GM18498 (cell line): ENCODE data around the gene GPBP1L1.
"Not testable (repeated sequence)": the region's sequence is repeated elsewhere in the genome, so short reads cannot be mapped to it uniquely, and the experiment has no call there.

Source experiments
- ATAC-seq: cut with Tn5 transposase; IDR thresholded peaks from one replicate; pipeline ENCODE4 v1.9.1; 2021; ENCODE audit warnings: mild to moderate bottlenecking, moderate library complexity; ENCODE audit not compliant: unreplicated experiment

Gene GPBP1L1

DNA sequence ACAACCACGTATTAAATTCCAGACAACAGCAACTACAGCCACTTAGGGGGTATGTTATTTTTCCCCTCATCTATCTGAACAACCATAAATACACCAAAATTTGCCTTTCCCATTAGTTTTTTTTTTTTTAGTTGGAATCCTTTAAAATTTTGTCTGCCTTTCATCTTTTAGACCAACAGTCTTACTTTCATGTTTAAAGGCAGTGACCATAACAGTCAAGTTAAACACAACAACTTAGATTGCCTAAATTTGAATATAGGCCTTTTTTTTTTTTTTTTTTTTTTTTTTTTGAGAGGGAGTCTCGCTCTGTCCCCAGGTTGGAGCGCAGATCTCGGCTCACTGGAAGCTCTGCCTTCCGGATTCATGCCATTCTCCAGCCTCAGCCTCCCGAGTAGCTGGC lies 3.4 kb downstream of the GPBP1L1 start:
- ATAC-seq = no peak

DNA sequence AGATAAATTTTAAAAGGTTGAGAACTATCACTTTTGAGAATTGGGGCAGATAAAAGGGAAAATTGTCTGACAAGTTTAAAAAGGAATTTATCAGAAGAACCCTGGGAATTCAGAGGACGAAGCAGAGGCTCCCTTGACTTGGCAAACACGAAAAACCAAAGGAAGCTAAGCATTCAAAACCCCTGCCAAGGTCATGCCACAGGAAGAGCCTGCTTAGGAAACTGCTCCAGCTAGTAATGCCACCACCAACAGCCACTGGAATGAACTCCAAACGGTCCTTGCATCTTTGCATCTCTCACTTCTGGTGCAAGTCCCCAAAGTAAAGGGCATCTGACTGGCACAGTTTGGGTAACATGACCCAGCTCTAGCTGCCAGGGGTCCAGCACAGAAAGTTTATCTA lies 7.2 kb downstream of the GPBP1L1 start:
- ATAC-seq = no peak

DNA sequence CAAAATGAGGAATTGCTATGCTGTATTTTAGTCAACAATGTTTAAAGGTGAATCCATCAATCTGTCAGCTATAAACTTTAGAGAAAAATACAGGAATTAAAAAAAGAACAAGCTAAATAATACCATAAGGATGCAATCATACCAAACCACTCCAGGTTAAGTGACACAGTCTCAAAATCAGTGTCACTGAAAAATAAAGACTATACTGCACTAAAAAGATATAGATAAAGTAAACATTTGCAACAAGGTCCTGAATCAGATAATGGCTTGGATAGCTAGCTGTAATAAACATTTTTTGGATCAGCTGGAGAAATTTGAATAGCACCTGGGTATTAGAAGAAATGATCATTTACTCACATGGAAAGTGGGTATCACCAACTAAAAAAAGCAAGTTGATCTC lies 7.8 kb downstream of the GPBP1L1 start:
- ATAC-seq = no peak

DNA sequence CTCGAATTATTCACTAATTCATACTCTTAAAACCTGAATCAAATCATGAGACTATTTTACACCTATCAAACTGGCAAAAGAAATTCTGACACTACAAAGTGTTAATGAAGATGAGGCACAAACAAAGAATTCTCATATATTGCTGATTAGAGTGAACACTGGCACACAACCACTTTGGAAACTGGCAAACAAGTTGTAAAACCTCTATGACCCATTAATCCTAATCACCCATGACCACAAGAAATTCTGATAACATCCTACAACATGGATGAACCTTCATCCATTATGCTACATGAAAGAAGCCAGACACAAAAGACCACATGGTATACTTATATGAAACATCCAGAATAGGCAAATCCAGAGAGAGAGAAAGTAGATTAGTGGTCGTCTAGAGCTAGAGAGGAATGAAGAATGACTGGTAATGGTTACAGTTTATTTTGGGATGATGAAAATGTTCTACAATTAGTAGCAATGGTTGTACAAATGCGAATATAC lies 8.5 kb downstream of the GPBP1L1 start:
- no peak for ATAC-seq

DNA sequence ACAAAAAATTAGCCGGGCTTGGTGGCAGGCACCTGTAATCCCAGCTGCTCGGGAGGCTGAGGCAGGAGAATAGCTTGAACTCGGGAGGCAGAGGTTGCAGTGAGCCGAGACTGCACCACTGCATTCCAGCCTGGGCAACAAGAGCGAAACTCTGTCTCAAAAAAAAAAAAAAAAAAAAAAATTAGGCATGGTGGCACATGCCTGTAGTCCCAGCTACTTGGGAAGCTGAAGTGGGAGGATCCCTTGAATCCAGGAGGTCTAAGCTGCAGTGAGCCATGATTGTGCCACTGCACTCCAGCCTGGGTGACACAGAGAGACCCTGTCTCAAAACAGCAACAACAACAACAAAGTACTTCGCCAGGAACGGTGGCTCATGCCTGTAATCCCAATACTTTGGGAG lies 9.8 kb downstream of the GPBP1L1 start:
- not testable (repeated sequence) for ATAC-seq

DNA sequence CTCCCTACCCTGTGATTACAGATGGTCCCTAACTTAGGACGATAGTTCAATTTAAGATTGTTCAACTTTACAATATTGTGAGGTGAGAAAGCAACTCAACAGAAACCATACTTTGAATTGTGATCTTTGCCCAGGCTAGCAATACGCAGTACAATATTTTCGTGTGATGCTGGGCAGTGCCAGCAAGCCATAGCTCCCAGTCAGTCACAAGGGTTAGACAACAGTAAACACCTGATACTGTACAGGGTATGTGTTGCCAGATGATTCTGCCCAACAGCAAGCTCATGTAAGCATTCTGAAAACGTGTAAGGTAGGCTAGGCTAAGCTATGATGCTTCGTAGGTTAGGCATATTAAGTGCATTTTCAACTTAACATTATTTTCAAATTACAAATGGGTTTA lies 11.9 kb downstream of the GPBP1L1 start:
- ATAC-seq = no peak

DNA sequence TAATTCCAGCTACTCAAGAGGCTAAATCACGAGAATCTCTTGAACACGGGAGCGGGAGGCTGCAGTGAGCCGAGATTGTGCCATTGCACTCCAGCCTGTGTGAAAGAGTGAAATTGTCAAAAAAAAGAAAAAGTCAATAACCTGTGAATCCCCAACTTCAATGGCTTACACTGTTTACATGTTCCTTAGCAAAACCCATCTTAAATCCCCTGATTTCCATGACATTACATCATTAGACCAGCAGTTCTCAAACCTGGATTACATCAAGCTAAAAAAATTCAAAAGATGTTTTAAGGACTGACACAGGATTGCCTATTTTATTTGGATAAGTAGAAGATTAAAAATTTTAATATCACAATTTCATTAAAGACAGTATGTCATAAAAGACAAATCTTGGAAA lies 12.4 kb downstream of the GPBP1L1 start:
- ATAC-seq = no peak

DNA sequence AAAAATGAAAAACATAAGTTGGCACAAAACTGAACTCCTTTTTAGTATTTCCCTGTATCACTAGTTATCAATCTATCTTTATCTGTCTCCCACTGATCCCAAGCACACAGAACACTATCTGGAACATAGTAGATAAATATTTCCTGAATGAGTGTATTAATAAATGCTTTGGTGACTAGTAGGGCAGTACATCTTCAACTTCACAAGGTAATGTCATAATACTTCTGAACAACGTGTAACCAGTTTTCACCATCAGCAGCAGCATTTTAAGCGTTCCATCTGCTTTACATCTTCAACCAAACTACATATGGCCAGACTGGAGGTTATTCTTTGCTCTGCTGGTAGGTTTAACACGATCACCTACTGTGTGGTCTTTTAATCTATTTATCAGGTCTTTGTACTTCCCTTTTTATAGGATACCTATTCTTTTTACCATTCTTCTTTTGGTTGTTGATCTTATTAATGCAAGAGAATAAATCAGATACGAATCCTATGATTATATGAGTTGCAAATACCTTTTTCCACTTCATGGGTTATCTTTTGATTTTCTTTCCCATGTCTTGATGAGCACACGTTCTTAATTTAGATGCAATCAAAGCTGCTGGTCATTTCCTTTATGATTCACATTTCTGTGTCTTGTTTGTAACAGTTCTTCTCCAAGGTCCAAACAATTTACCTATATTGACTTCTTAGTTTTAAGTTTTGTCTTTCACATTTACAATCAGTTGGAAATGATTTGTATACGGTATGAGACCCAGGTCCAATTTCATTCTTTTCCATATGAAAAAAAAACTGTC lies 16.3 kb downstream of the GPBP1L1 start:
- no peak for ATAC-seq

DNA sequence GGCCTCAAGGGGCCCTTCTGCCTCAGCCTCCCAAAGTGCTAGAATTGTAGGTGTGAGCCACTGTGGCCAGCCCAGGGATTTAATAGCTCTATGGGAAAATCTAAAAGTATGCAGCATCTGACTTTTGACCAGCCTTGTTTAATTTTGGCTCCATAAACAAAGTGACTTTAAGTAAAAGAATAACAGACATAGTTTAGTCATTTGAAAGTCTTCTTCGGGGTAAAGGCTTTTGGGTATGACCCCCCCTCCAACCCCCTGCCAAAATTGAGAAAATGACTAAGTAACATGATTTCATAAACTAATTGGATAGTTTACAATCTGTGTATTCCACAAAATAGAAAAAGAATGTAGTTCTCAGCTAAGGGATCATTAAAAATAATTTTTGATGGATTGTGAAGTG lies 17.0 kb downstream of the GPBP1L1 start:
- no peak for ATAC-seq

DNA sequence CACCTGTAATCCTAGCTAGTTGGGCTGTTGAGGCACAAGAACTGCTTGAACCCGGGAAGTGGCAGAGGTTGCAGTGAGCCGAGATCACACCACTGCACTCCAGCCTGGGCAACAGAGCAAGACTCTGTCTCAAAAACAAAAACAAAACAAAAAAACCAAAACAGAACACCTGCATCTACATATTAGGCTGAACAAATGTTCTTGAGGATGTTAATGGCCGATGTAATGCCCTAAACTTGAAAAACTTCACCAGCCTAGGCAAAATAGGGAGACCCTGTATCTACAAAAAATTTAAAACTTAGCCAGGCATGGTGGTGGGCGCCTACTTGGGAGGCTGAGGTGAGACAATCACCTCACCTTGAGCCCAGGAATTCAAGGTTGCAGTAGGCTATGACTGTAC lies 17.8 kb downstream of the GPBP1L1 start:
- no peak for ATAC-seq

DNA sequence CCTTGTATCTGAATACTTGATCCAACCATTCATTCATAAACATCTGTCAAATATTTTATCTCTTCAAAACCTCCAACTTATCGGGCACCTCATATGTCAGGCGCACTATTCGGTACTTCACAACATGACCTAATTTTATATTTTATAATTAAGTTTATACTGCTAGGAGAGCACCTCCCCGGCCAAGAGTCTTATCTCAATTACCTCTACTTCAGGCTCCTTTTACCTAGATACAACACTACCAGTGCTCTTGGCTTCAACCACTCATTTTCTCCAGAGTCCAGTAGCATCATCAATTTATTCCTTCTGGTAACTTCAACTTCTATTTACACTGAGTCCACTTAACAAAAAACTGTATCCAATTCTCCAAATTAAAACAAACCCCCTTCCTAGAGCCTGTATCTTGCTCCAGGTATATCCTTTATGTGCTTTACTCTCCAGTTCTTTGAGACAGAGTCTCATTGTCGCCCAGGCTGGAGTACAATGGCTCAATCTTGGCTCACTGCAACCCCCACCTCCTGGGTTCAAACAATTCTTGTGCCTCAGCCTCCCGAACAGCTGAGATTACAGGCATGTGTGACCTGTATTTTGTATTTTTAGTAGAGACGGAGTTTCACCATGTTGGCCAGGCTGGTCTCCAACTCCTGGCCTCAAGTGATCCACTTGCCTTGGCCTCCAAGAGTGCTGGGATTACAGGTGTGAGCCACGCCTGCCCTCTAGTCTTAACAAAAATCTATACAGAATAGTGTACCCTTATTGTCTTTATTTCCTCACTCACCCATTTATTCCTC lies 18.8 kb downstream of the GPBP1L1 start:
- ATAC-seq = no peak

DNA sequence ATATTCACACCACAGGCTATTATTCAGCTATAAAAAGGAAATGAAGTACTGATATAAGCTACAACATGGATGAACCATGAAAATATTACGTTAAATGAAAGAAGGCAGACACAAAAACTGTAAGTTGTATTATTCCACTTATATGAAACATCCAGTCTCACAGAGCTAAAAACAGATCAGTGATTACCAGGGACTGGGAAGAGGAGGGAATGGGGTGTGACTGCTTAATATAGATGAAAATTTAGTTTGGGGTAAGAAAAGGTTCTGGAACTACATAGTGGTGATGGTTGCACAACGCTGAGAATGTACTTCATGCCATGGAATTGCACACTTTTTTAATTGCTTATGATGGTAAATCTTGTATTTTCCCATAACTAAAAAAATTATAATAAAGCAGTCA lies 19.5 kb downstream of the GPBP1L1 start:
- ATAC-seq = no peak

DNA sequence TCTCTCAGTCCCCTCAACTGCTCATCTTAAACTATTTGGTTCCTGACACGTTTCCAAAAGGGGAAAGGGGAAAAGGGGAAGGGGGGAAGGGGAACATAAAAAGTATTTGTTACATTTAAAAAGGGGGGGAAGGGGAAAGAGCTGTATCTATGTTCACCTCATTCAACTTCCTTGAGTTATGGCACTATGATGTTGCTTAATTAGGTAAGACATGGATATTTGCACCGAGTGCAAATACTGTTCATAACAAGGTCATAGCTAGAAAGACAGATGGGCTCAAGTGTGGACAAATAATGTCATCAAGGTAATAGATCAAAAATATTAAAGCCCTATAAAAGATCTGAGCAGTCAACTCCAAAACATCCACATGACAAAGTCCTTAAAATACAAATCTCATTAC lies 26.0 kb downstream of the GPBP1L1 start:
- no peak for ATAC-seq

DNA sequence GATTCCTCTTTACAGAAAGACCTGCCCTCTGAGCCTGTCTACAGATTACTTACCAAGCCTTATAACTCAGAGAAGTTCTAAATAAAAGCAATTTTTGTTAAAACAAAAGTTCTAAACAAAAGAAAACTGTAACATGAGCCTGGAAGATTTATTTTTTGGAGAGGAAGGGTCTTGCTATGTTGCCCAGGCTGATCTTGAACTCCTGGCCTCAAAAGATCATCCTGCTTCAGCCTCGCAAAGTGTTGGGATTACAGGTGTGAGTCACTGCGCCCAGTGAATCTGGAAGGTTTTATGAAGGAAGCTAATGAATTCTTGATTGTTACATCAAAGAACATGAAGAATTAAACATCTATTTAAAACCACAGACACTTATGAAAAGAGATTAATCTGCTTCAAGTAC lies 27.1 kb downstream of the GPBP1L1 start:
- ATAC-seq = no peak

DNA sequence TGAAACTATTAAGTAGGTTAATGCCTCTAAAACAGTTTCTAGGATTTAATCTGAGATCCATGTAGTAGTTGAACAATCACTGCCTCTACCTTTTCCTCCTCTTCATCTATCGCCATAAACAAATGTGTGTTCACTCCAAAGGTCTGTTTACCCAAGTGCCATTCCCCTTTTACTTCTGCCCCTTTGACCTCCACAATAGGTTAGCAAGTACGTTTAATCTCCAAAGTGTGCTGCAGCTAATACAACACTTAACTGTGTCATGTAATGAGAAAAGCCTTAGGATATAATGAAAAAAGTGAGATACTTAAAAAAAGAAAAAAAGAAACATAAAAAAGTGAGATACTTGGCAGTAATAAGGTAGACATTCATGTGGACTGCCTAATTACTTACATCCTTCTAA lies 28.2 kb downstream of the GPBP1L1 start:
- ATAC-seq = no peak

DNA sequence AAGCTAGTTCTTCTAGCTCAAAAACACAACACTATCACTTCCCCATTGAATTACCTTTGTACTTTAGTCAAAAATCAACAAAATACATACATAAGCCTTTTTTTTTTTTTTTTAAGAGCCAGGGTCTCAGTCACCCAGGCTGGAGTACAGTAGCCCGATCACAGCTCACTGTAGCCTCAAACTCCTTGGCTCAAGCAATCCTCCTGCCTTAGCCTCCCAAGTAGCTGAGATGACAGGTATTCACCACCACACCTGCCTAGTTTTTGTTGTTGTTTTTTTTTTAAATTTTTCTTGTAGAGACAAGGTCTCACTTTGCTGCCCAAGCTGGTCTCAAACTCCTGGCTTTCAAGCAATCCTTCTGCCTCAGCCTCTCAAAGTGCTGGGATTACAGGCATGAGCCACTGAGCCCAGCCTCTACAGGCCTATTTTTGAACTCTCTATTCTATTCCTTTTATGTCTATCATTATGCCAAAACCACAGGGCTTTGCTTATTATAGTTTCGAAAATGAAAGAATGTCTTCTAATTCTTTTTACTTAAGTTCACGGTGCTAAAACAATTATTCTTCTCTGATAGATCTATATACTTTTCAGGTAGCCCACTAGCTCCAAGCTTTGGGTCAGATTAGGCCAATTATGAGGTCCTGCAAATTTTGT lies 29.6 kb downstream of the GPBP1L1 start:
- ATAC-seq = no peak

DNA sequence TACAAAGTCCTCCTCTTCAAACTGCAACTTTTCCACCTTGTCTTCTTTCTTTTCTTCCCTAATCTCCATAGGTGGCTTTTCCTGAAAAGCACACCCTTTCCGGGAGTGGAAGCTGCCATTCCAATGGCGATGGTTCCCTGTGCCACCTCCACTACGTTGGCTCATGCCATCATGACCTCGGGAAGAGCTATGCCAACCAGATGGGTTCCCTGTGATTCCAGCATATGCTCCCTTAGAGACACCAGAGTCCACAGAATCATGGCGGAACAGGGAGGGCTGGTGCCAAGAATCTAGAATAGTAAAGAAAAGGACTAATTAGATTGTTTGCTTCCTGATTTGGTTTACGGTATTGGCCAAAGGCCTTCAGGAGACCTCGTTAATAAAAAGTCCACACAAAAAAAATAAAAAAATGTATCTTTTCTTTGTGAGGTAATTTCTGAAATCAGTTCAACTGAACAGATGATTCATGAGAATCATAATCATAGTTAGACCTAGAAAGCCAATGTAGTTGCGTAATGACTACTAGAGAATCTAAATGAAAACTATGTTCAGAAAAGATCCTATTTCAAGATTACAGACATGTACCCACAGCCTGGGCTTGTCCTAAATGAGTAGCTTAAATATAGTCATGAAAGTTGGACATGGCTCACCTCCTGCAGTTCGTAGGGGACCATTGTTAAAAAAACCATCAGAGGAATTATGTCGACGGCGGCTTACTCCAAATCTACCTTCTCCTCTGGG lies 31.6 kb downstream of the GPBP1L1 start:
- ATAC-seq = no peak

DNA sequence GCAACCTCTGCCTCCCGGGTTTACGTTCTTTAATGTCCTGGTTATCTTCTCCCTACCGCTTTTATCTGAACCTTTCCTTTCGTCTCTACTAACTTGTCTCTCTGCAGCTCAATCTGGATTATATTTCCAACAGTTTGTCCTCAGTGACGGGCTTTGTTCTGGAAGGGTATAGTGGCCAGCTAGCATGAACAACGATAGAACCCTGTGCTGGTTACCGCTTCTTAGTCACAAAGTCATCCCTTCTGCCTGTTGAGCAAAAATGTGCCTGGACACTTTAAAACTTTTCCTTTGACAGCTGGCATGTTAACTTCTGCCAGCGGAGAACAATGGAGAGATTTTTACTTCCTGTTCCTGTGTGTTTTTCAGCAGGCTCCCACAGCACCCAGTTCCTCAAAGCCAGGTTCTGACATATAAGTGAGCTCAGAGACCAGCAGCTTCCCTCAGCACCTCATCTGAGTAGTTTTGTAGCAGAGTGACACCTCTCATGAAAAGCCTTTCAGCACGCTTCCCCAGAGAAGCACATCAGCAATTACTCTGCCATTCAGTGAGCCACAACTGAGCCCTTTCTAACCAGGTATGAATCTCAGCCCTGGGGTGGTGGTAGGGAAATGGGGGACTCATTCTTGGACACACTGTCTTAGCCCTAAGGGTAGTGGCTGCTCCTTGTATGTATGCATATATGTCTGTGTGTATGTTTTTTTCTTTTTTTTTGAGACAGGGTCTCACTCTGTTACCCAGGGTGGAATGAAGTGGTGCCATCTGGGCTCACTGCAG lies 38.9 kb downstream of the GPBP1L1 start:
- ATAC-seq = no peak

DNA sequence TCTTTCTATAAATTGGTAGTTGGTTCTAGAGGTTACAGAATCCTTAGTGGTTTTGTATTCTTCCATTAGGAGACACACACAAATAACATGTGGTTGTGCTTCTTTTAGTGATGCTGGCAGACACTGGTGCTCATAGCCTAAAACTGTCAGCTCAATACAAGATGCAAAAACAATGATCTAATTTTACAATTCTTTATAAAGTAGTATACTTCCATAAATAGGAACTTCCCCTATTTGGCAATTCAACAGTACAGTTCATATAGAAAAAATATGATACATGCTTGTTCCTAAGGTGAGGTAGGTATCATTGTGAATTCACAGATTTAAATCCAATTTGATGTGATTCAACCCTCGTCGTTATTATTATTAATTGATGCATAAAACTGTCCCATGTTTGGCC lies 41.7 kb downstream of the GPBP1L1 start:
- no peak for ATAC-seq

DNA sequence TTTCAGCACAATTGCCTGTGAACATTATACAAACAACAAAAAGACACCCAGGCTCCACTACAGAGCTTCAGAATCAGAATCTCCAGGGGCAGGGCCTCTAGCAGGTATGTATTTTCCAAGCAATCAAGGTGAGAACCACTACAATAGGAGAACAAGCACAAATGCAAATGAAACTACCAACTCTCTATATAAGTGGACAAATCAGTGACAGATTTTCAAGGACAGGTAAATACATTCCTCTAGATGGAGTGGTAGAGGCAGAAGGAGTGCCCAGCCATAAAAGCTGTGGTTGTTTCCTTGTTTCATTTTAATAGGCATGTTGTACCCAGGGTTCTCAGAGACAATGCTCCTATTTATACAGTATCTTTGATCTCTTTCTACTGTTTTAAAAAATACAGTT lies 42.4 kb downstream of the GPBP1L1 start:
- ATAC-seq = no peak
